HG03139 (cell line): Measurements from ENCODE around the gene CDK1.
A peak's percentile ranks its signal among the peaks of the same experiment; 100 is the strongest.

Experiments
- ATAC-seq: cut with Tn5 transposase; IDR thresholded peaks from one replicate; pipeline ENCODE4 v1.9.1; 2021; ENCODE audit not compliant: unreplicated experiment

Gene CDK1

GRCh38 chr10:60778214-60778970 lies at the start of gene CDK1:
TSS of gene CDK1 (plus strand) at chr10:60778478. CDS start at chr10:60780166, 1,688 bp downstream.
- peak; percentile 97 for ATAC-seq

- ATAC-seq = no peak
Measured at GRCh38 chr10:60729106-60729505, 49.2 kb upstream of the CDK1 start.

GRCh38 chr10:60731134-60731885 lies 47.0 kb upstream of the CDK1 start:
- ATAC-seq = peak; percentile 73

GRCh38 chr10:60732198-60732806 lies 46.0 kb upstream of the CDK1 start:
- no peak for ATAC-seq

GRCh38 chr10:60732807-60733516 lies 45.3 kb upstream of the CDK1 start:
- peak; percentile 50 for ATAC-seq

GRCh38 chr10:60733517-60733822 lies 44.8 kb upstream of the CDK1 start:
- ATAC-seq = no peak

- no peak for ATAC-seq
Measured at GRCh38 chr10:60733826-60734225, 44.5 kb upstream of the CDK1 start.

- ATAC-seq = no peak
Measured at GRCh38 chr10:60734226-60734625, 44.1 kb upstream of the CDK1 start.

- ATAC-seq = no peak
Measured at GRCh38 chr10:60735244-60735643, 43.0 kb upstream of the CDK1 start.

- no peak for ATAC-seq
Measured at GRCh38 chr10:60737242-60737641, 41.0 kb upstream of the CDK1 start.

- ATAC-seq = no peak
Measured at GRCh38 chr10:60739558-60739957, 38.7 kb upstream of the CDK1 start.

- ATAC-seq = no peak
Measured at GRCh38 chr10:60742512-60742911, 35.8 kb upstream of the CDK1 start.

- no peak for ATAC-seq
Measured at GRCh38 chr10:60747817-60748469, 30.3 kb upstream of the CDK1 start.

- no peak for ATAC-seq
Measured at GRCh38 chr10:60753152-60753551, 25.1 kb upstream of the CDK1 start.

- ATAC-seq = no peak
Measured at GRCh38 chr10:60753817-60754216, 24.5 kb upstream of the CDK1 start.

GRCh38 chr10:60757420-60757895 lies 20.8 kb upstream of the CDK1 start:
- no peak for ATAC-seq

- ATAC-seq = no peak
Measured at GRCh38 chr10:60759181-60759580, 19.1 kb upstream of the CDK1 start.

GRCh38 chr10:60760711-60761210 lies 17.5 kb upstream of the CDK1 start:
- no peak for ATAC-seq

- no peak for ATAC-seq
Measured at GRCh38 chr10:60762554-60762953, 15.7 kb upstream of the CDK1 start.

- ATAC-seq = no peak
Measured at GRCh38 chr10:60767424-60767823, 10.9 kb upstream of the CDK1 start.

GRCh38 chr10:60769406-60769805 lies 8.9 kb upstream of the CDK1 start:
- ATAC-seq = no peak
